ENCODE data around the gene AUTS2.

Gene AUTS2

DNA sequence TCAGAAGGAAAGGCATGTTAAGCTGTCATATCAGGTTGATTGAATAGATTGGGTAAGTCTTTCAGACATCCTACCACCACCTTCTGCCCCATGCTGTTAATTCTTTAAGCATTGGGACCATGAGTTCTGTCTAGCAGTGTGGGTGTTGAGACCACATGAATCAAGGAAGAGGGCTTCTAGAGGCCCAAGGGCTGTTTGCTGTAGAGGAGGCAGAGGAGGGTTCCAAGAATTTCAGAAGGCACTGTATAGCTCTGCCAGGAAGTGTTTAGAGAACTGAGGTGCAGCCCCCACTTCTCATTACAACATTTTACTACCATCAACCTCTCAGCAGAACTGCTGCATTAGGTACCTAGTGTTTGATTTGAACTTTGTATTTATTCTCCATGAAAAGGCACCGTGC, 720.2 kb downstream of the AUTS2 start:
- no peaks in the 10 kb centered on the region for H3K36me3 ChIP-seq (ENCODE audit: insufficient read depth, low read depth, low read length)
- no peaks in the 10 kb centered on the region for H3K27me3 ChIP-seq (ENCODE audit: insufficient read depth, low read length)
- H3K4me1 ChIP-seq (ENCODE audit: insufficient read depth, low read length) = peaks cover 20% of the 10 kb centered on the region; the same call in 1 of the 2 replicates
- H3K27ac ChIP-seq (ENCODE audit: low read length) = no peak overlapping the region
- H3K9me3 ChIP-seq (ENCODE audit: insufficient read depth, low read depth, low read length) = no peaks in the 10 kb centered on the region
- H3K9ac ChIP-seq (ENCODE audit: low read depth, low read length) = no peak overlapping the region
- no peak overlapping the region for H3K4me3 ChIP-seq (ENCODE audit: low read length)

DNA sequence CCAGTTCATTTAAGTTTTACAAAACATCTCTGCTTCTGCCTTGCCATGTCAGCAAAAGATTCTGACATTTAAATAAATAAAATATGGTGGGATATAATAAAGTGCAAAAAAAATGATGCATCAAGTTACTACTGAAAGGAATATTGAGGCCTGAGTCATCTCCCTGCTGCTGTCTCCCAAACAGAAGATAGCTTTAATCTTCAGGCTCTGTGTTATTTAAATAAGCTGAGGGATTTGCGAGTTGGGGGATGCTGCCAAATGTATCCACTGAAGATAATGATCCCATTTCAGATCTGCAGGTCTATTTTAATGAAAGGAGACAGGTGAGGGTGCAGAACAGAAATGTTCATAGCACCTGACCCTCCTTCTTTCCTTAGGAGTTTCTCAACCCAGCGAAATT, 720.8 kb downstream of the AUTS2 start:
- Histone ChIP-seq H3K9ac (ENCODE audit: low read depth, low read length) (no peak overlapping the region), H3K36me3 (ENCODE audit: insufficient read depth, low read depth, low read length) (no peaks in the 10 kb centered on the region), H3K4me3 (ENCODE audit: low read length) (no peak overlapping the region; the same call in 1 of the 2 replicates)

GRCh38 chr7:70321016-70321590, 722.8 kb downstream of the AUTS2 start:
- Histone ChIP-seq H3K4me1 (ENCODE audit: insufficient read depth, low read length) (peaks cover 13% of the 10 kb centered on the region; the same call in 1 of the 2 replicates), H3K9ac (ENCODE audit: low read depth, low read length) (no peak overlapping the region), H3K36me3 (ENCODE audit: insufficient read depth, low read depth, low read length) (no peaks in the 10 kb centered on the region), H3K9me3 (ENCODE audit: insufficient read depth, low read depth, low read length) (no peaks in the 10 kb centered on the region), H3K27me3 (ENCODE audit: insufficient read depth, low read length) (no peaks in the 10 kb centered on the region), H3K27ac (ENCODE audit: low read length) (no peak overlapping the region), H3K4me3 (ENCODE audit: low read length) (no peak overlapping the region)

More for the DNA sequence above, 720.8 kb downstream of the AUTS2 start:
- no peak overlapping the region for H3K27ac ChIP-seq (ENCODE audit: low read length)
- H3K9me3 ChIP-seq (ENCODE audit: insufficient read depth, low read depth, low read length) = no peaks in the 10 kb centered on the region
- H3K27me3 ChIP-seq (ENCODE audit: insufficient read depth, low read length) = no peaks in the 10 kb centered on the region
- peaks cover 15% of the 10 kb centered on the region; the same call in 1 of the 2 replicates for H3K4me1 ChIP-seq (ENCODE audit: insufficient read depth, low read length)

DNA sequence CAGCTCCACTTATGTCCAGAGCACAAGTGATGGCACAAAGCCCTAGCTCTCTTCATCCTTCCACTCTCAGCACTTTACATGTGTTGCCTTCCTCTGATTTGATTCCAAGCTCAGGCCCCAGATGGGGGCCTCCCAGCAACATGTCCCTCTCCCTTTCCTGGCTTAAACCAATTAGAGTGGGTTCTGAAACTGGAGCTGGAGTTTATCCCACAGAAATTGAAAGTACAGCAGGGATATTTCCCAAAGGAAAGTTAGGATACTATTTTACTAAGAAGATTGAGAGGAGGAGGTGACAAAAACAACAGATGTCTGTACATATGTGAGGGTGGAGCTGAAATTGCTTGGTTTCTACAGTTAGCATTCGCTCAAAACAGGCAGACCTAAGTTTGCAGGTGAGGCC, 724.6 kb downstream of the AUTS2 start:
- Histone ChIP-seq H3K27ac (ENCODE audit: low read length) (no peak overlapping the region), H3K4me1 (ENCODE audit: insufficient read depth, low read length) (peaks cover 13% of the 10 kb centered on the region; the same call in 1 of the 2 replicates), H3K4me3 (ENCODE audit: low read length) (no peak overlapping the region), H3K9me3 (ENCODE audit: insufficient read depth, low read depth, low read length) (no peaks in the 10 kb centered on the region), H3K36me3 (ENCODE audit: insufficient read depth, low read depth, low read length) (no peaks in the 10 kb centered on the region), H3K27me3 (ENCODE audit: insufficient read depth, low read length) (no peaks in the 10 kb centered on the region), H3K9ac (ENCODE audit: low read depth, low read length) (no peak overlapping the region)

GRCh38 chr7:70325509-70326101, 727.3 kb downstream of the AUTS2 start:
- Histone ChIP-seq H3K36me3 (ENCODE audit: insufficient read depth, low read depth, low read length) (no peaks in the 10 kb centered on the region), H3K9me3 (ENCODE audit: insufficient read depth, low read depth, low read length) (no peaks in the 10 kb centered on the region), H3K27me3 (ENCODE audit: insufficient read depth, low read length) (no peaks in the 10 kb centered on the region), H3K4me3 (ENCODE audit: low read length) (no peak overlapping the region), H3K27ac (ENCODE audit: low read length) (no peak overlapping the region), H3K9ac (ENCODE audit: low read depth, low read length) (no peak overlapping the region), H3K4me1 (ENCODE audit: insufficient read depth, low read length) (no peaks in the 10 kb centered on the region)

- Histone ChIP-seq H3K4me1 (ENCODE audit: insufficient read depth, low read length) (no peaks in the 10 kb centered on the region), H3K27me3 (ENCODE audit: insufficient read depth, low read length) (no peaks in the 10 kb centered on the region), H3K36me3 (ENCODE audit: insufficient read depth, low read depth, low read length) (no peaks in the 10 kb centered on the region), H3K9me3 (ENCODE audit: insufficient read depth, low read depth, low read length) (no peaks in the 10 kb centered on the region), H3K27ac (ENCODE audit: low read length) (no peak overlapping the region), H3K9ac (ENCODE audit: low read depth, low read length) (no peak overlapping the region), H3K4me3 (ENCODE audit: low read length) (no peak overlapping the region)
Measured at GRCh38 chr7:70334295-70334694, 736.0 kb downstream of the AUTS2 start.

GRCh38 chr7:70334871-70335270, 736.6 kb downstream of the AUTS2 start:
- Histone ChIP-seq H3K4me1 (ENCODE audit: insufficient read depth, low read length) (no peaks in the 10 kb centered on the region), H3K36me3 (ENCODE audit: insufficient read depth, low read depth, low read length) (no peaks in the 10 kb centered on the region), H3K27ac (ENCODE audit: low read length) (no peak overlapping the region), H3K9ac (ENCODE audit: low read depth, low read length) (no peak overlapping the region), H3K9me3 (ENCODE audit: insufficient read depth, low read depth, low read length) (no peaks in the 10 kb centered on the region), H3K27me3 (ENCODE audit: insufficient read depth, low read length) (no peaks in the 10 kb centered on the region), H3K4me3 (ENCODE audit: low read length) (no peak overlapping the region)

GRCh38 chr7:70336536-70336935, 738.3 kb downstream of the AUTS2 start:
- H3K9me3 ChIP-seq (ENCODE audit: insufficient read depth, low read depth, low read length) = no peaks in the 10 kb centered on the region
- H3K4me3 ChIP-seq (ENCODE audit: low read length) = no peak overlapping the region
- no peak overlapping the region for H3K9ac ChIP-seq (ENCODE audit: low read depth, low read length)
- H3K4me1 ChIP-seq (ENCODE audit: insufficient read depth, low read length) = no peaks in the 10 kb centered on the region
- H3K27me3 ChIP-seq (ENCODE audit: insufficient read depth, low read length) = no peaks in the 10 kb centered on the region
- H3K27ac ChIP-seq (ENCODE audit: low read length) = no peak overlapping the region
- no peaks in the 10 kb centered on the region for H3K36me3 ChIP-seq (ENCODE audit: insufficient read depth, low read depth, low read length)

- H3K4me3 ChIP-seq (ENCODE audit: low read length) = no peak overlapping the region
- no peak overlapping the region for H3K9ac ChIP-seq (ENCODE audit: low read depth, low read length)
- H3K27me3 ChIP-seq (ENCODE audit: insufficient read depth, low read length) = no peaks in the 10 kb centered on the region
- H3K36me3 ChIP-seq (ENCODE audit: insufficient read depth, low read depth, low read length) = no peaks in the 10 kb centered on the region
- H3K9me3 ChIP-seq (ENCODE audit: insufficient read depth, low read depth, low read length) = no peaks in the 10 kb centered on the region
- H3K4me1 ChIP-seq (ENCODE audit: insufficient read depth, low read length) = no peaks in the 10 kb centered on the region
- H3K27ac ChIP-seq (ENCODE audit: low read length) = no peak overlapping the region
Measured at GRCh38 chr7:70338015-70338414, 739.7 kb downstream of the AUTS2 start.

DNA sequence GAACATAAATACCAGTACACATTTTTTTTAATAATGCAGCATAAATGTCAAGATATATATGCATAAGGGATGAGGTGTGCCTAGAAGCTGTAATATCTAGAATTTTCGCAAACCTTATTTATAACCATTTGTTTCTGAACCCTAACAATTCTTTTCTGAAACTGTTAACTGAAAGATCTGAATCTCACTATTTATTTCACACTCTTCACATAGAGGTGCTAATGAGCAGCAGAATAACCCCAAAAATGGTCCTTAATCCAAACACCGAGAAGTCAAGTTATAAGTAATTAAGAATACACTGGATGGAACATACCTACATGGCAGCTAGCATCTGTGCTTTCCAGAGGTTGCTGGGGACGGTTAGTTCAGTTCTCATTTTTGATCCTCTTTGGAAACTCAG, 742.0 kb downstream of the AUTS2 start:
- Histone ChIP-seq H3K36me3 (ENCODE audit: insufficient read depth, low read depth, low read length) (no peaks in the 10 kb centered on the region), H3K27me3 (ENCODE audit: insufficient read depth, low read length) (no peaks in the 10 kb centered on the region), H3K9me3 (ENCODE audit: insufficient read depth, low read depth, low read length) (no peaks in the 10 kb centered on the region), H3K9ac (ENCODE audit: low read depth, low read length) (no peak overlapping the region), H3K27ac (ENCODE audit: low read length) (no peak overlapping the region), H3K4me1 (ENCODE audit: insufficient read depth, low read length) (no peaks in the 10 kb centered on the region), H3K4me3 (ENCODE audit: low read length) (no peak overlapping the region)

DNA sequence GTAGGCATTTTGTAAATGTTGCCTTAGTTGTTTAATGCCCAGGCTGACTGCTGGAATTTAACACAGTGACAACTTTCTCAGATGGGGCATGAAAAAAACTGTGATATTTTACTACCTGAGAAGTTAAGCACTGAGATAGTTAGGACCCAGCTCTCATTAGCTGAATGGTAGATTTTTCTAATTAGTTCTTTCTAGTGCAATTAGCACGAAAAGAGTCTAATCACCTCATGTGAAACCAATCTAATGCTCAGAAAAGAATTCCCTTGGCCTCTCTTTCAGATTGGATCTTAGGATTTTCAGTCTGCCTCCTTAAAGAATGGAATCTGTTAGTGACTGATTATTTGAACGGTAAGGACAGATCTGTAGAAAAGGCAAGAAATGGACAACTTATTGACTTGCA, 743.2 kb downstream of the AUTS2 start:
- Histone ChIP-seq H3K4me1 (ENCODE audit: insufficient read depth, low read length) (no peaks in the 10 kb centered on the region), H3K27ac (ENCODE audit: low read length) (no peak overlapping the region), H3K36me3 (ENCODE audit: insufficient read depth, low read depth, low read length) (no peaks in the 10 kb centered on the region), H3K9me3 (ENCODE audit: insufficient read depth, low read depth, low read length) (no peaks in the 10 kb centered on the region), H3K27me3 (ENCODE audit: insufficient read depth, low read length) (no peaks in the 10 kb centered on the region), H3K4me3 (ENCODE audit: low read length) (no peak overlapping the region), H3K9ac (ENCODE audit: low read depth, low read length) (no peak overlapping the region)

- no peak overlapping the region for H3K9ac ChIP-seq (ENCODE audit: low read depth, low read length)
- H3K4me1 ChIP-seq (ENCODE audit: insufficient read depth, low read length) = no peaks in the 10 kb centered on the region
- H3K27ac ChIP-seq (ENCODE audit: low read length) = no peak overlapping the region
- H3K27me3 ChIP-seq (ENCODE audit: insufficient read depth, low read length) = no peaks in the 10 kb centered on the region
- H3K36me3 ChIP-seq (ENCODE audit: insufficient read depth, low read depth, low read length) = no peaks in the 10 kb centered on the region
- no peak overlapping the region for H3K4me3 ChIP-seq (ENCODE audit: low read length)
- no peaks in the 10 kb centered on the region for H3K9me3 ChIP-seq (ENCODE audit: insufficient read depth, low read depth, low read length)
Measured at GRCh38 chr7:70343519-70343918, 745.2 kb downstream of the AUTS2 start.

Data from iPS-20b (cell line).